Muscle of leg (tissue), 11 donors: ENCODE measurements around the gene ARL15. TPM values are rescaled to one million over a fixed set of nuclear protein-coding genes. Genes with fewer than 3 reads are reported as not detected.

Experiments used
- DNase-seq: peaks from one replicate; pipeline ENCODE4 v3.0.0; 2013
- H3K27ac ChIP-seq: one replicate; pipeline ENCODE4 v1.5.1; 2013; ENCODE audit warnings: mild to moderate bottlenecking, low read length, control low read depth
- H3K27me3 ChIP-seq: one replicate; pipeline ENCODE4 v1.6.1; 2013; ENCODE audit warnings: low read length; ENCODE audit not compliant: control insufficient read depth, insufficient read depth
- H3K36me3 ChIP-seq: one replicate; pipeline ENCODE4 v1.6.1; 2013; ENCODE audit warnings: low read length; ENCODE audit not compliant: control insufficient read depth, insufficient read depth
- H3K4me1 ChIP-seq: one replicate; pipeline ENCODE4 v1.6.1; 2013; ENCODE audit warnings: low read length; ENCODE audit not compliant: control insufficient read depth, insufficient read depth
- H3K4me3 ChIP-seq: one replicate; pipeline ENCODE4 v1.5.1; 2013; ENCODE audit warnings: low read length, control low read depth
- H3K9me3 ChIP-seq: replicated peaks from 2 replicates; pipeline ENCODE4 v1.6.1; 2013; ENCODE audit warnings: low read depth, low read length; ENCODE audit not compliant: control insufficient read depth
- WGBS: methylation state at CpG from one replicate; pipeline ENCODE4 v1.1.5; 2013; ENCODE audit warnings: missing lambda C conversion rate; ENCODE audit not compliant: insufficient coverage; 5-methylcytosine and 5-hydroxymethylcytosine counted together
- polyA plus RNA-seq, 8 donors: library from polyadenylated mRNA; unstranded; fragments of 120-200 nt; gene quantifications; one replicate each; pipeline versions ENCODE4 v1.2.1 to v1.2.3, GENCODE V29; 2013; ENCODE audit warnings: inconsistent platforms in 1 of 8, low replicate concordance in 1 of 8; ENCODE audit not compliant: insufficient read length in 8 of 8, insufficient read depth in 1 of 8
- total RNA-seq: library from RNA; stranded (reverse); fragments of 120-200 nt; gene quantifications from one replicate; pipeline ENCODE4 v1.2.4, GENCODE V29; 2013

ARL15 gene
- total and polyA plus RNA-seq, 9 donors: 18.4 to 37.1 (median 23.8) TPM

- H3K36me3 ChIP-seq: peaks cover 4% of the 10 kb centered on the region
- no peaks in the 10 kb centered on the region for H3K27me3 ChIP-seq
- WGBS: 93% methylated on average over 3 of the region's 3 CpGs
- H3K9me3 ChIP-seq: no peaks in the 10 kb centered on the region
- H3K4me3 ChIP-seq: no peak overlapping the region
- DNase-seq: no peak
- no peak overlapping the region for H3K27ac ChIP-seq
- H3K4me1 ChIP-seq: no peaks in the 10 kb centered on the region
Observed at GRCh38 chr5:54162184-54162583, 148.2 kb downstream of the ARL15 start.

DNA sequence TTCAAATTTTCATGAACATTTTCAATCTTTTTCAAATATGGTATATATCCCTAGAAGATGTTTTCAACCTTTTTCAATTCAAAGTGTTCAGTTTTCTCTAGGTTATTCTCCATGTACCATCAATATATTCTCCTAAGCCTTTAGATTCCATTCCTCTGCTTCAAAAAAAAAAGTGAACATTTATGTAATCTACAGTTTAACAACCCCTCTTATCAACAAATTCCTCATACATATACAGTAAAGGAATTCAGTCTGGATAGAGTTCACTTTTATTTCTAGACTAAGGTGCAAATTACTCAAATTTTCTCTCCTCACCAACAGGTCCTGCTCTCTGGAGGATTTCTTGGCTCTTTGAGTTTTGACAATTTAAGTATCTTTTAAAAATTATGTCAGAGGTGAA lies 150.0 kb downstream of the ARL15 start:
- H3K27me3 ChIP-seq: no peaks in the 10 kb centered on the region
- DNase-seq: no peak
- no peaks in the 10 kb centered on the region for H3K9me3 ChIP-seq
- H3K4me1 ChIP-seq: no peaks in the 10 kb centered on the region
- no peak overlapping the region for H3K4me3 ChIP-seq
- no peak overlapping the region for H3K27ac ChIP-seq
- no peaks in the 10 kb centered on the region for H3K36me3 ChIP-seq

DNA sequence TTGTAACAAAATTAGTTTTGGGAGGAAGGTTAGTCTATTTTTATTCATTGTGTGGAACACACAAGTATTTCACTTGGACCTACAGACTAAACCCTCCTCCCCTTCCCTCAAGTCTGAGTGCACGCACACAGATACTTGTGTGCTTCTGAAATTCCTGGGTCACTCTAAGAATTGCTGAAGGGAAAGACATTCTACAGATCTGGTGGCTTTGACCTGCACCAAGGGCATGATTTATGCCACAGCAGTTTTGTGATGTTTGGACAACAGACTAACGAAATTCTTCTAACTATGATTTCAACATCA lies 150.5 kb downstream of the ARL15 start:
- Histone ChIP-seq H3K27ac (no peak overlapping the region), H3K27me3 (no peaks in the 10 kb centered on the region), H3K36me3 (no peaks in the 10 kb centered on the region), H3K9me3 (no peaks in the 10 kb centered on the region), H3K4me3 (no peak overlapping the region), H3K4me1 (no peaks in the 10 kb centered on the region)
- WGBS: no CpG with 5 or more reads among the region's 2 CpGs
- no peak for DNase-seq

GRCh38 chr5:54159153-54159892 lies 151.1 kb downstream of the ARL15 start:
- peak; percentile 91 for DNase-seq
- H3K4me1 ChIP-seq: no peaks in the 10 kb centered on the region
- no peaks in the 10 kb centered on the region for H3K9me3 ChIP-seq
- WGBS: 50% methylated on average over 2 of the region's 4 CpGs
- no peaks in the 10 kb centered on the region for H3K27me3 ChIP-seq
- no peaks in the 10 kb centered on the region for H3K36me3 ChIP-seq
- no peak overlapping the region for H3K4me3 ChIP-seq
- H3K27ac ChIP-seq: peak overlapping the region; percentile 14

- no peaks in the 10 kb centered on the region for H3K27me3 ChIP-seq
- H3K36me3 ChIP-seq: no peaks in the 10 kb centered on the region
- H3K4me1 ChIP-seq: no peaks in the 10 kb centered on the region
- no peaks in the 10 kb centered on the region for H3K9me3 ChIP-seq
- H3K4me3 ChIP-seq: no peak overlapping the region
- no peak for DNase-seq
- no CpG with 5 or more reads among the region's 1 CpG for WGBS
- H3K27ac ChIP-seq: no peak overlapping the region
Observed at GRCh38 chr5:54156577-54156976, 153.8 kb downstream of the ARL15 start.

- no CpG with 5 or more reads among the region's 1 CpG for WGBS
- no peak overlapping the region for H3K27ac ChIP-seq
Observed at GRCh38 chr5:54150841-54151240, 159.5 kb downstream of the ARL15 start.

DNA sequence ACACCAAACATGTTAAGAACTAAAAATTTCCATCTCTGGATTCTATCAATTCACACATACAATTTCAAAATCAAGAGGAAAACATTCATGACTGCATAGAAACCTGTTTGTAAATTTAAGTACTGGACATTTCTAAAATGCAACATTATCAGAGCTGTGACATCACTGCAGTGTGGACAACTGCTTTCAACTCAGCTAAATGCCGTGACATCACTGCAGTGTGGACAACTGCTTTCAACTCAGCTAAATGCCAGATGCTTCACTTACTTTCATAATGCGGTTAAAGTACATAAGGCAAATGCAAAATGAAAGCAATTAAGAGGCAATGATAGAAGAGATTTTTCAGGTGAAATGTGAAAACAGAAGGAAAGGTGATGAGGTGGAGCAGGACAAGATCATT lies 161.5 kb downstream of the ARL15 start:
- DNase-seq: peak; percentile 27
- Histone ChIP-seq H3K4me3 (no peak overlapping the region), H3K27me3 (no peaks in the 10 kb centered on the region), H3K27ac (no peak overlapping the region), H3K9me3 (no peaks in the 10 kb centered on the region), H3K4me1 (peaks cover 4% of the 10 kb centered on the region), H3K36me3 (no peaks in the 10 kb centered on the region)
- no CpG with 5 or more reads among the region's 2 CpGs for WGBS

More at GRCh38 chr5:54150841-54151240, 159.5 kb downstream of the ARL15 start:
- Histone ChIP-seq H3K27me3 (no peaks in the 10 kb centered on the region), H3K36me3 (no peaks in the 10 kb centered on the region), H3K4me3 (no peak overlapping the region), H3K9me3 (no peaks in the 10 kb centered on the region), H3K4me1 (peaks cover 4% of the 10 kb centered on the region)
- DNase-seq: no peak

- Histone ChIP-seq H3K4me1 (peaks cover 4% of the 10 kb centered on the region), H3K4me3 (no peak overlapping the region)
- WGBS: 17% methylated on average over 1 of the region's 6 CpGs
Observed at GRCh38 chr5:54148067-54148845, 162.1 kb downstream of the ARL15 start.

DNA sequence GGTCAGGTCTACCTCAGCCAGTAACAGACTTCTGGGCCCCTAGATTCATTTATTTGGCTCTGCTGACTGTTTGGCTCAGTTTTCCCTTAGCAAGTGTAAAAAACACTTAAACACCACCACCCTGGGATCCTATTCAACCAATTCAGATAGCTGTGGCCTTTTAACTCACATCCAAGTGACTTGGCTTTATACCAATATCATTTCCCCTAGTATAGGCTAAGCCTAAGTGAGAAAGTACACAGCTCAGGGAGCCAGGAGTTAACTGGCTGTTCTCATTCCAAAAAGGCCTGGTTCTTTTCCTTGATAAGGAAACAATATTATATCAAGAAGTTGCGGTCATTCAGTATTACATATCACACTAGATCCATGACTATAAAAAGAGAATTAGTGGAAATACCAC lies 163.5 kb downstream of the ARL15 start:
- no peaks in the 10 kb centered on the region for H3K36me3 ChIP-seq
- WGBS: no CpG with 5 or more reads among the region's 1 CpG
- peaks cover 4% of the 10 kb centered on the region for H3K4me1 ChIP-seq
- H3K27me3 ChIP-seq: no peaks in the 10 kb centered on the region
- no peaks in the 10 kb centered on the region for H3K9me3 ChIP-seq
- peak overlapping the region; percentile 40 for H3K27ac ChIP-seq
- H3K4me3 ChIP-seq: no peak overlapping the region
- peak; percentile 90 for DNase-seq

More at GRCh38 chr5:54148067-54148845, 162.1 kb downstream of the ARL15 start:
- no peak overlapping the region for H3K27ac ChIP-seq
- DNase-seq: peak; percentile 89
- H3K27me3 ChIP-seq: no peaks in the 10 kb centered on the region
- no peaks in the 10 kb centered on the region for H3K36me3 ChIP-seq
- H3K9me3 ChIP-seq: no peaks in the 10 kb centered on the region

- no peak for DNase-seq
- H3K4me1 ChIP-seq: peaks cover 4% of the 10 kb centered on the region
- H3K9me3 ChIP-seq: no peaks in the 10 kb centered on the region
- no peaks in the 10 kb centered on the region for H3K36me3 ChIP-seq
- H3K4me3 ChIP-seq: no peak overlapping the region
- WGBS: 60% methylated on average over 1 of the region's 3 CpGs
- H3K27ac ChIP-seq: no peak overlapping the region
- H3K27me3 ChIP-seq: no peaks in the 10 kb centered on the region
Observed at GRCh38 chr5:54146390-54146789, 164.0 kb downstream of the ARL15 start.
